Neural cell (in vitro differentiated cells): Measurements from ENCODE around the gene FER1L5. TPM values are rescaled to one million over a fixed set of nuclear protein-coding genes. Genes with fewer than 3 reads are reported as not detected.

Source experiments
- H2AFZ ChIP-seq: fragments of 200-600, 300-800 bp; sonication (generic), shearing (Covaris generic); 2 replicates; pipeline ENCODE4 v1.6.0; 2014; ENCODE audit warnings: low read depth, mild to moderate bottlenecking, antibody characterized with exemption, low read length, moderate library complexity
- H3F3A ChIP-seq: fragments of 200-600 bp; shearing (Covaris generic); 2 replicates; pipeline ENCODE4 v1.6.1; 2016; ENCODE audit warnings: mild to moderate bottlenecking, moderate library complexity, mixed read lengths, antibody characterized with exemption, low read length; ENCODE audit not compliant: insufficient read depth, poor library complexity, severe bottlenecking
- H3K27ac ChIP-seq: fragments of 200-600, 300-800 bp; sonication (generic), shearing (Covaris generic); 2 replicates; pipeline ENCODE4 v1.5.1; 2014; ENCODE audit warnings: mild to moderate bottlenecking, low read length, moderate library complexity
- H3K27me3 ChIP-seq: fragments of 300-800, 200-600 bp; sonication (generic), shearing (Covaris generic); 2 replicates; pipeline ENCODE4 v1.6.0; 2014; ENCODE audit warnings: mild to moderate bottlenecking, low read depth, low read length, moderate library complexity; ENCODE audit not compliant: insufficient read depth
- H3K36me3 ChIP-seq: fragments of 300-800, 200-600 bp; sonication (generic), shearing (Covaris generic); 2 replicates; pipeline ENCODE4 v1.5.1; 2014; ENCODE audit warnings: mild to moderate bottlenecking, antibody characterized with exemption, low read length, moderate library complexity; ENCODE audit not compliant: insufficient read depth
- H3K4me2 ChIP-seq: fragments of 300-800, 200-600 bp; sonication (generic), shearing (Covaris generic); 2 replicates; pipeline ENCODE4 v1.6.0; 2014; ENCODE audit warnings: mild to moderate bottlenecking, low read length
- H3K4me3 ChIP-seq: fragments of 300-800, 200-600 bp; sonication (generic), shearing (Covaris generic); 2 replicates; pipeline ENCODE4 v1.5.1; 2014; ENCODE audit warnings: mild to moderate bottlenecking, low read length, moderate library complexity
- H3K79me2 ChIP-seq: fragments of 200-600 bp; shearing (Covaris generic); replicated peaks from 2 replicates; pipeline ENCODE4 v1.6.0; 2014; ENCODE audit warnings: mild to moderate bottlenecking, low read length, moderate library complexity; ENCODE audit not compliant: insufficient read depth
- H3K9ac ChIP-seq: fragments of 300-800, 200-600 bp; sonication (generic), shearing (Covaris generic); 2 replicates; pipeline ENCODE4 v1.6.1; 2016; ENCODE audit warnings: mild to moderate bottlenecking, low read length, mixed read lengths
- H3K9me2 ChIP-seq: fragments of 200-600 bp; shearing (Covaris generic); 2 replicates; pipeline ENCODE4 v1.6.1; 2016; ENCODE audit warnings: mild to moderate bottlenecking, low read length, mixed read lengths; ENCODE audit not compliant: insufficient read depth
- H3K9me3 ChIP-seq: fragments of 200-600, 300-800 bp; sonication (generic), shearing (Covaris generic); 2 replicates; pipeline ENCODE4 v1.6.1; 2016; ENCODE audit warnings: mild to moderate bottlenecking, mixed run types, low read length, moderate library complexity, mixed read lengths
- H4K20me1 ChIP-seq: fragments of 200-600 bp; shearing (Covaris generic); 2 replicates; pipeline ENCODE4 v1.6.1; 2016; ENCODE audit warnings: mild to moderate bottlenecking, mixed run types; ENCODE audit not compliant: insufficient read depth
- CTCF ChIP-seq: fragments of 450-650 bp; IDR thresholded peaks from 2 replicates; pipeline ENCODE4 v1.5.1; 2014; ENCODE audit warnings: antibody characterized with exemption, mild to moderate bottlenecking, moderate library complexity; ENCODE audit not compliant: poor library complexity, severe bottlenecking
- EP300 ChIP-seq: fragments of 450-650 bp; conservative IDR thresholded peaks from 2 replicates; pipeline ENCODE4 v1.6.1; 2014; ENCODE audit warnings: antibody characterized with exemption, mild to moderate bottlenecking, moderate library complexity; ENCODE audit not compliant: poor library complexity, severe bottlenecking
- EZH2 ChIP-seq: fragments of 200-600, 300-800 bp; shearing (Covaris generic), sonication (generic); IDR thresholded peaks from 2 replicates; pipeline ENCODE4 v1.6.1; 2014; ENCODE audit warnings: antibody characterized with exemption, low read length, borderline replicate concordance, mild to moderate bottlenecking; ENCODE audit not compliant: insufficient read depth, poor library complexity, severe bottlenecking
- MXI1 ChIP-seq: fragments of 450-650 bp; conservative IDR thresholded peaks from 2 replicates; pipeline ENCODE4 v1.6.1; 2014; ENCODE audit warnings: antibody characterized with exemption, mild to moderate bottlenecking; ENCODE audit not compliant: poor library complexity, severe bottlenecking
- POLR2AphosphoS5 ChIP-seq: IDR thresholded peaks from 2 replicates; pipeline ENCODE4 v1.6.1; 2012
- RAD21 ChIP-seq: fragments of 450-650 bp; conservative IDR thresholded peaks from 2 replicates; pipeline ENCODE4 v1.6.1; 2014; ENCODE audit warnings: antibody characterized with exemption, mild to moderate bottlenecking, moderate library complexity
- REST ChIP-seq: IDR thresholded peaks from 2 replicates; pipeline ENCODE4 v1.6.1; 2012; ENCODE audit warnings: borderline replicate concordance
- SMC3 ChIP-seq: fragments of 450-650 bp; conservative IDR thresholded peaks from 2 replicates; pipeline ENCODE4 v1.6.1; 2014; ENCODE audit warnings: antibody characterized with exemption, mild to moderate bottlenecking, moderate library complexity; ENCODE audit not compliant: poor library complexity
- TAF1 ChIP-seq: IDR thresholded peaks from 2 replicates; pipeline ENCODE4 v1.6.1; 2012; ENCODE audit warnings: low read depth
- polyA plus RNA-seq: library from polyadenylated mRNA; depleted of rRNA; stranded (reverse); fragments of >200 nt; gene quantifications from 2 replicates; pipeline ENCODE4 v1.2.3, GENCODE V29; 2014

Gene FER1L5
- polyA plus RNA-seq, 1 donor from 2014 or later = 0.28 TPM

DNA sequence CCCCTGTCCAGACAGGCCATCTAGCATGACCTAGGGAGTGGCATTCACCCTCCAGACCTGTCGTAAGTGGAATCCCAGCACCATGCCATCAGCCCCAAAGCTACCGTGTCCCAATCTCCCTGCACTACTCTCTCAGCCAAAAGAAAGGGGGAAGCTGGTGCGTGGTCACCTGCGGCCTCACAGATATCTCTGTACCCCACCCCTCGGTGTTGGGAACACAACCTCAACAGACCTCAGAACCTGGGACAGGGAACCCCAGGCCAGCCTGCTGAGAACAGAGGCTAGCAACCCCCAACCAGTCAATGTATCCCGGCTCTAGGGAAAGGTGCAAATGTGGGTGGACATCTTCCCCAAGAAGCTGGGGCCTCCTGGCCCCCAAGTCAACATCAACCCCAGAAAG lies 59.1 kb downstream of the FER1L5 start:
- Histone ChIP-seq H3K9me2 (no peaks in the 10 kb centered on the region), H3K27ac (no peak overlapping the region), H3K36me3 (peaks cover 9% of the 10 kb centered on the region), H3K9ac (no peak overlapping the region), H3K9me3 (no peaks in the 10 kb centered on the region), H3F3A (no peaks in the 10 kb centered on the region), H4K20me1 (no peaks in the 10 kb centered on the region), H3K4me3 (no peak overlapping the region), H3K27me3 (no peaks in the 10 kb centered on the region), H2AFZ (no peak overlapping the region), H3K4me2 (no peak overlapping the region), H3K79me2 (no peaks in the 10 kb centered on the region)
- no peak for TF ChIP-seq CTCF
- no peak for TF ChIP-seq RAD21
- TF ChIP-seq REST = no peak
- TF ChIP-seq POLR2AphosphoS5 = no peak
- TF ChIP-seq EP300 = no peak
- TF ChIP-seq SMC3 = no peak
- TF ChIP-seq EZH2 = no peak
- no peak for TF ChIP-seq MXI1
- no peak for TF ChIP-seq TAF1

GRCh38 chr2:96702098-96702785 lies 59.7 kb downstream of the FER1L5 start:
- Histone ChIP-seq H3K36me3 (peaks cover 9% of the 10 kb centered on the region), H3F3A (no peaks in the 10 kb centered on the region), H3K79me2 (no peaks in the 10 kb centered on the region), H3K9me2 (no peaks in the 10 kb centered on the region), H3K4me2 (no peak overlapping the region), H3K9me3 (no peaks in the 10 kb centered on the region), H3K27ac (no peak overlapping the region), H3K9ac (no peak overlapping the region), H3K27me3 (no peaks in the 10 kb centered on the region), H3K4me3 (no peak overlapping the region), H2AFZ (no peak overlapping the region), H4K20me1 (no peaks in the 10 kb centered on the region)
- TF ChIP-seq REST (no peak), EP300 (no peak), CTCF (no peak), TAF1 (no peak), EZH2 (no peak), SMC3 (no peak), RAD21 (no peak), MXI1 (no peak)
